Astrocyte (in vitro differentiated cells and primary cell): Measurements from ENCODE around the gene EIF4G2. TPM values are rescaled to one million over a fixed set of nuclear protein-coding genes. Genes with fewer than 3 reads are reported as not detected.

Source experiments
- DNase-seq: peaks from one replicate; pipeline ENCODE4 v3.0.0-alpha.2; 2010; ENCODE audit warnings: low read depth
- FAIRE-seq: peaks from 2 replicates; lab custom pipeline; 2011; peaks lifted over from hg19 to GRCh38; lab: Jason Lieb, UNC
- H2AFZ ChIP-seq: 2 replicates; pipeline ENCODE4 v1.6.0; 2012; ENCODE audit warnings: low read depth, low read length, inconsistent platforms
- H3K27ac ChIP-seq: 2 replicates; pipeline ENCODE4 v1.5.1; 2011; ENCODE audit warnings: low read depth, low read length, inconsistent platforms
- H3K27me3 ChIP-seq: 2 replicates; pipeline ENCODE4 v1.6.0; 2011; ENCODE audit warnings: low read length, inconsistent platforms; ENCODE audit not compliant: insufficient read depth
- H3K36me3 ChIP-seq: 2 replicates; pipeline ENCODE4 v1.5.1; 2011; ENCODE audit warnings: low read length, inconsistent platforms; ENCODE audit not compliant: insufficient read depth
- H3K4me1 ChIP-seq: 2 replicates; pipeline ENCODE4 v1.5.1; 2011; ENCODE audit warnings: low read length, inconsistent platforms; ENCODE audit not compliant: insufficient read depth
- H3K4me2 ChIP-seq: 2 replicates; pipeline ENCODE4 v1.6.0; 2012; ENCODE audit warnings: low read length, inconsistent platforms
- H3K4me3 ChIP-seq: 2 replicates; pipeline ENCODE4 v1.5.1; 2011; ENCODE audit warnings: low read depth, mild to moderate bottlenecking, low read length, inconsistent platforms; ENCODE audit not compliant: insufficient read depth
- H3K79me2 ChIP-seq: 2 replicates; pipeline ENCODE4 v1.6.0; 2012; ENCODE audit warnings: mild to moderate bottlenecking, low read length, inconsistent platforms; ENCODE audit not compliant: insufficient read depth
- H3K9ac ChIP-seq: 2 replicates; pipeline ENCODE4 v1.6.0; 2012; ENCODE audit warnings: mild to moderate bottlenecking, low read length, inconsistent platforms
- H3K9me3 ChIP-seq: 2 replicates; pipeline ENCODE4 v1.5.1; 2012; ENCODE audit warnings: low read depth, mild to moderate bottlenecking, low read length, inconsistent platforms; ENCODE audit not compliant: insufficient read depth
- H4K20me1 ChIP-seq: 2 replicates; pipeline ENCODE4 v1.6.0; 2012; ENCODE audit warnings: low read length, inconsistent platforms; ENCODE audit not compliant: insufficient read depth
- H3K27ac Mint-ChIP-seq: one replicate; pipeline ENCODE4 v1.8.0; 2021; ENCODE audit warnings: mild to moderate bottlenecking, mixed read lengths; ENCODE audit not compliant: unreplicated experiment
- H3K27me3 Mint-ChIP-seq: one replicate; pipeline ENCODE4 v1.8.0; 2021; ENCODE audit warnings: low read depth, mixed read lengths; ENCODE audit not compliant: unreplicated experiment
- H3K36me3 Mint-ChIP-seq: one replicate; pipeline ENCODE4 v1.8.0; 2021; ENCODE audit warnings: low read depth, mixed read lengths; ENCODE audit not compliant: unreplicated experiment
- H3K4me1 Mint-ChIP-seq: one replicate; pipeline ENCODE4 v1.8.0; 2021; ENCODE audit warnings: low read depth, mixed read lengths; ENCODE audit not compliant: unreplicated experiment
- H3K4me3 Mint-ChIP-seq: one replicate; pipeline ENCODE4 v1.8.0; 2021; ENCODE audit warnings: mild to moderate bottlenecking, moderate library complexity, mixed read lengths; ENCODE audit not compliant: unreplicated experiment
- H3K9me3 Mint-ChIP-seq: one replicate; pipeline ENCODE4 v1.8.0; 2021; ENCODE audit warnings: mild to moderate bottlenecking, mixed read lengths; ENCODE audit not compliant: unreplicated experiment
- CTCF ChIP-seq: IDR thresholded peaks from 2 replicates; pipeline ENCODE4 v1.5.1; 2011; ENCODE audit warnings: low read depth, mild to moderate bottlenecking, inconsistent platforms, low read length, moderate library complexity; ENCODE audit not compliant: insufficient read depth
- EZH2 ChIP-seq: IDR thresholded peaks from 2 replicates; pipeline ENCODE4 v1.6.1; 2012; ENCODE audit warnings: mild to moderate bottlenecking, low read length, inconsistent platforms; ENCODE audit not compliant: insufficient read depth
- total RNA-seq: library from RNA; stranded (reverse); gene quantifications from 2 replicates; pipeline ENCODE4 v1.2.1, GENCODE V29; 2021

Gene EIF4G2
- total RNA-seq, 1 donor from 2014 or later = 1,364 TPM

- no peak overlapping the region for H3K4me3 Mint-ChIP-seq
- no peaks in the 10 kb centered on the region for H3K27me3 Mint-ChIP-seq
These were observed 47.5 kb downstream of the EIF4G2 start for GRCh38 chr11:10761085-10761698.

DNA sequence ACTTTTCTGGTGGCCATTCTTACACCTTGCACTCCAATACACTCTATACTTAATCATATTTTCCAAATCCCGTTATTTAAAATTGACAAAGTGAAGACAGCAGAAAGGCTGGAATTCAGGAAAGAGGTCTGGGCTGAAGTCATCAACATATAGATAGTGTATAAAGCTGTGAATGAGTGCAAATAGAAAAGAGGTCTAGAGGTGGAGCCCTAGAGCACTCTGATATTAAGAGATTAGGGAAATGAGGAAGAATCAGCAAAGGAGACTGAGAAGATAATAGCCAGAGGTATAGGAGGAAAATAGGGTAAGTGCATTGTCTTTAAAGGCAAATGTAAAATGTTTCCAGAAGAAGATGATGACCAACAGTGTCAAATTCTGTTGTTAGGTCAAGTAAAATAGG, 49.8 kb downstream of the EIF4G2 start:
- no peak for FAIRE-seq
- no peak for DNase-seq

More at GRCh38 chr11:10761085-10761698, 47.5 kb downstream of the EIF4G2 start:
- Histone ChIP-seq H2AFZ (no peak overlapping the region), H3K4me2 (no peak overlapping the region), H3K27ac (no peak overlapping the region), H4K20me1 (peaks cover 12% of the 10 kb centered on the region), H3K9ac (no peak overlapping the region), H3K9me3 (no peaks in the 10 kb centered on the region), H3K4me3 (no peak overlapping the region), H3K27me3 (no peaks in the 10 kb centered on the region), H3K36me3 (peaks cover 71% of the 10 kb centered on the region), H3K4me1 (no peaks in the 10 kb centered on the region), H3K79me2 (no peaks in the 10 kb centered on the region)
- TF ChIP-seq EZH2 (no peak), CTCF (no peak)
- Mint-ChIP-seq H3K9me3 (no peaks in the 10 kb centered on the region), H3K4me1 (peaks cover 3% of the 10 kb centered on the region), H3K27ac (no peak overlapping the region), H3K36me3 (peaks cover 7% of the 10 kb centered on the region)
- DNase-seq (no peak), FAIRE-seq (no peak)

More for the DNA sequence above, 49.8 kb downstream of the EIF4G2 start:
- no peak overlapping the region for H3K27ac ChIP-seq
- no peaks in the 10 kb centered on the region for H3K79me2 ChIP-seq
- H3K4me1 ChIP-seq = no peaks in the 10 kb centered on the region
- H2AFZ ChIP-seq = no peak overlapping the region
- Mint-ChIP-seq H3K4me1 (peaks cover 3% of the 10 kb centered on the region), H3K9me3 (no peaks in the 10 kb centered on the region), H3K27ac (no peak overlapping the region), H3K4me3 (no peak overlapping the region), H3K27me3 (no peaks in the 10 kb centered on the region), H3K36me3 (peaks cover 6% of the 10 kb centered on the region)
- H3K4me3 ChIP-seq = no peak overlapping the region
- H3K9ac ChIP-seq = no peak overlapping the region
- H4K20me1 ChIP-seq = peaks cover 12% of the 10 kb centered on the region
- no peaks in the 10 kb centered on the region for H3K27me3 ChIP-seq
- no peaks in the 10 kb centered on the region for H3K9me3 ChIP-seq
- H3K36me3 ChIP-seq = peaks cover 69% of the 10 kb centered on the region
- TF ChIP-seq EZH2 (no peak), CTCF (no peak)
- H3K4me2 ChIP-seq = no peak overlapping the region
